NCI-H2107 treated with DMSO at 0.1 percent for 48 hours (cell line): ENCODE data around the gene TPRG1L.
"Not testable (repeated sequence)": the region's sequence is repeated elsewhere in the genome, so short reads cannot be mapped to it uniquely, and the experiment has no call there.

Source experiments
- DNase-seq: peaks from one replicate; lab custom pipeline; 2025; ENCODE audit not compliant: unreplicated experiment; lab: John Stamatoyannopoulos, UW

Gene TPRG1L

DNA sequence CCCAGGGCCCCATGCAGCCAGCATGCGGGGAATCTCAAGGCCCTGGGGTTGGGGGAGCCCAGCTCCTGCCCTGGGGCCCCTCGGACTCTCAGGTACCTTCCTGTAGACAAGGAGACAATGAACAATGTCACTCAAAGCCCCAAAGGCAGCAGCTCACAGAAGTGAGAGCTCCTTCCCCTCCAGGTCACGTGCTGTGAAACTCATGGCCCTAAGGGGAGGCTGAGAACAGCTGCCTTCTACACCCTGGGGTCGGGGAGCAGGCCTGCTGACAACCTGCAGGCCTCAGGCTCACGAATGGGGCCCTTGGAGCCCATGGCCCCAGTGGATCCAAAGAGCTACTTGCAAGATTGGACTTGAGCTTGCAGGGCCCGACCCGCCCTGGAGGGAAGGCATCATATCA, 16.7 kb upstream of the TPRG1L start:
- DNase-seq = no peak

DNA sequence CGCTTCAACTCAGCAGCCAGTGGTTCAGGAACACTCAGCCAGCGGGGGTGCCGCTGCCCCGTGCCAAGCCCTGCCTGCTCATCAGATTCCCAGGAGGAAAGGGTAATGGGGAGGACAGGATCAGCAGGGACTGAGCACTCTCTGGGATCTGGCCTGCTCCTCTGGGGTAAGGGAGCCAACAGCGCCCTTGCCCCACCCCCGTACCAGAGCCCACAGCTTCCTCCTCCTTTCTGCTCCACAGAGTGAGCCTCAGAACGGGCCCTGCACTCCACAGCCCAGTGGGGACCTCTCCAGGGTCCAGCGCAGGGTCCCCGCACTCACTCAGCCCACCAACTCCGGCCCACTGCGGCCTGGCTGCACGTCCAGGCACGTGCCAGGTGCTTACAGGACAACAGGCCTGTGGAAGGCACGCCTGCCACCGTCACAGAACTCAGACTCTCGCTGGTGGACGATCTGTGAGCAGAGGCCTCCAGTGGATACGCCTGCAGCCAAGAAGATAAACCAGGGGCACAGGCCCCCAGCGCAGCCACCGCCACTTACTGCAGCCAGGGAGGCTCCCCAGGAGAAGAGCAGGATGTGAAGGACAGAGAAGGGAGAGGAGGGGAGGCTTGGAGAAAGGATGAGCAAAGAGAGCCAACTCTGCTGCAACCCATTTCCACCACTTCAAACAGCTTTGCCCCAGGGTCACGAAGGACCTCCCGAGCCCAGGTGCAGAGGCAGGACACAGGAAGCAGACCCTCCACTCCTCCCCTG, 15.6 kb upstream of the TPRG1L start:
- no peak for DNase-seq

DNA sequence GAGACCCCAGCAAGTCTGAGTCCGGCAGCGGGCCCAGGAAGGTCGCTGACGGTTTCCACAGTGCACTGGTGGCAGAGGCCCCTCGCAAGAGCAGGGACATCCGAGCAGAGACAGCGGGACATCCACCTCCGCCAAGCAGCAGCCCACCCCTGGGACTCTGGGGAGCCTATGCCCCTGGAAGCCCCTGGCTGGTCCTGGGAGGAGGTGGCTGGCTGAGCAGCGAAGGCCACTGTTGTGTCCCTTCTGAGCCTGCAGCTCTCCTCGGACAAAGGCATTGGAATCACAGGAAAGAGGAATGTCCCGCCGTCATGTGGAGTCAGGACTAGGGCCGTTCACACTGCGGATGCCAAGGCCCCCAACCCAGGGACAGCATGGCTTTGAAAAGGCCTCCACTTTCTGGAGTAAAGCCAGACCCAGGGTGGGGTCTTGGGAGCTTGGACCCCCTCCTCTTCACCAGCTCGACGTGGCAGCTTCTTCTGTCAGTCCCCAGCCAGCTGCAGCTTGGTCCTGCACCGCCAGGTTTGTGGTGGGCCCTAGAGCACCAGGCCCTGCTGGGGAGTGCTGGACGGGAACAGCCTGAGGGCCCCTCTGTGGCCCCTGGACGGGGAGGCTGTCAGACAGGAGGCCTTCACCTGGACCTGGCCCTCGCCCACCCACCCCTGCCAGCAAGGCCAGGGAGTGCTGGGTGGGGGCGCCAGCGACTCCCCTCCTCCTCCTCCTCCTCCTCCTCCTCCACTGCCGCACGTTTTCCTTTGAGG, 14.9 kb upstream of the TPRG1L start:
- DNase-seq = no peak

DNA sequence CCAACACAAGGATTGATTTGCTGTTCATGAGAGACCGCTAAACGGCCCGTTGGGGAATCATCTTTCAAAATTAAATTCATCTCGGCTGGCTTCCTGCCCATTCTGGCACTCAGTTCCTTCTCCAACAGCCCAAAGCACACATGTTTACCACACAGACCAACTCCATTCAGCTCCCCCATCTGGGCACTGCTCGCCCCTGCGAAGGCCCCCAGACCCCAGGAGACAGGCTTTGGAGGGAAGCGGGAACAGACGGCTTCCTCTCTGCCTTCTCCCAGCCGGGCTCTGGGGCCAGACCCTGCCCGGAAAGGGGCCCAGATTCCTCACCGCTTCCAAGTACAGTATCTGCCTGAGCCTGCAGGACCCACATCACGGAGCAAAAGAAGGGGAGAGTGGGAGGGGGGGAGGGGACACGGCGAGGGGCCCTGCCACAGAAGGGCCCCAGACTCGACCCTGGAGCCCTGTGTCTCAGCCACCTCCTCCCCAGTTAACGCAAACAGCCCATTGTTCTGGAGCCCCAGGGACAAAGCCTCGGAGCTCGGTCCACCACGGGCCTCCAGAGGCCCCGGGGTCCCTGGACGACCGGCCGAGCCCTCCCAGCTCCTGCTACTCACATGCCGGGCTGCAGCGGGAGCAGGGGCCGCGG, 14.2 kb upstream of the TPRG1L start:
- peak; percentile 13 for DNase-seq

DNA sequence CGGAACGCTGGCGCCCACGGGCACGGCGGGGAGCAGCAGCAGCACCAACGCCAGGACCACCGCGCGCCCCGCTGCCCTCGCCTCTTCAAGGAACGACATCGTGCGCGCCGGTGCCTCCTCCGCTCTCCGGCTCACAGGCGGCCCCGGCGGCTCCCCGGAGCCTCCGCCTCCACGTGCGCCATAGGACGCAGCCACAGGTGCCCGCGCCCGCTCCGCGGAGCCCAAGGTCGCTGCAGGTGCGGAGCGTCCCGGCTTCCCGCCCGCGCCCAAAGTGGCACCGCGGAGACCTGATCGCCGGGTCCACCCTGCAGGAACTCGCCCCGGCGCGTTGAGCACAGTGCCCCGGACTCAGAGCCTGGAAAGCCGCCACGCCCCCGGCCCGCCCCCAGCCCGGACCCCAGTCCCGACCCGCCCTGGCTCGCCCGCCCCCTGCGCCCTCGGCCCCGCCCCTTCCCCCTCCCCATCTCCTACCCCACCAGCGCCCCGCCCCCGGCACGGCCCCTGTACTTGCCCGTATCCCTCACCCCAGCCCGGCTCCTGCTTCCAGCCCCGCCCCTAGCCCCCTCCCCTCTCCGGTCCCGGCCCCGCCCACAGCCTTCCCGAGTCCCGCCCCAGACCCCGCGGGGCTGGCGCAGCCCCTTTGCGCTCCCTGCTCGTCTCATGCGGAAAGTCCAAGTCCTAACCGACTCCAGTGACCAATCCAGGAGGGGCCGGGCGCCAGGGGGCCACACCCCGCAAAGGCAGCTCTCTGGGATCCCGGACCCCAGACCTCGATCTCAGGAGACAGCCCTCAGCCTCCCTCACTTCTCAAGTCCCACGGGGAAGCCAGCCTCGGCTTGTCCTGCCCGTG, 13.4 kb upstream of the TPRG1L start, which contains the start of gene MEGF6:
Gene MEGF6, minus strand, starts transcription at position 339 of the 850 bp plus-strand sequence. Its CDS starts 240 bp downstream, at position 99.
- no peak for DNase-seq

DNA sequence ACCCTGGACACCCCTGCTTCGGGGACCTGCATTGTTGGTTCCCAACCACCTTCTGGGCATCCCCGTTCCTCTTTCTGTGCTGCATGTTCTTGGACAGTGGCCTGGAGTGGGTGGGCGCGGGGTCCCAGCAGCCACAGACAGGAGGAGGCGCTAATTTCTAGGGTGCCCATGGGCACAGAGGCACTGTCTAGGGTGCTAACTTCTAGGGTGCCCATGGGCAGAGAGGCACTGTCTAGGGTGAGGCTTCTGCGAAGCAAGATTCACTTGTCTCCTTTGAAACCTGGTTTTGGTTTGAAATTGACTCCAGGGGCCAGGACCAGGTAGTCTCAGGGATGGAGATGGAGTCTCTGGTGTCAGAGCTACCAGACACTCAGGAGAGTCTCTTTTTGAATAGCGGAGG, 12.7 kb upstream of the TPRG1L start:
- no peak for DNase-seq

DNA sequence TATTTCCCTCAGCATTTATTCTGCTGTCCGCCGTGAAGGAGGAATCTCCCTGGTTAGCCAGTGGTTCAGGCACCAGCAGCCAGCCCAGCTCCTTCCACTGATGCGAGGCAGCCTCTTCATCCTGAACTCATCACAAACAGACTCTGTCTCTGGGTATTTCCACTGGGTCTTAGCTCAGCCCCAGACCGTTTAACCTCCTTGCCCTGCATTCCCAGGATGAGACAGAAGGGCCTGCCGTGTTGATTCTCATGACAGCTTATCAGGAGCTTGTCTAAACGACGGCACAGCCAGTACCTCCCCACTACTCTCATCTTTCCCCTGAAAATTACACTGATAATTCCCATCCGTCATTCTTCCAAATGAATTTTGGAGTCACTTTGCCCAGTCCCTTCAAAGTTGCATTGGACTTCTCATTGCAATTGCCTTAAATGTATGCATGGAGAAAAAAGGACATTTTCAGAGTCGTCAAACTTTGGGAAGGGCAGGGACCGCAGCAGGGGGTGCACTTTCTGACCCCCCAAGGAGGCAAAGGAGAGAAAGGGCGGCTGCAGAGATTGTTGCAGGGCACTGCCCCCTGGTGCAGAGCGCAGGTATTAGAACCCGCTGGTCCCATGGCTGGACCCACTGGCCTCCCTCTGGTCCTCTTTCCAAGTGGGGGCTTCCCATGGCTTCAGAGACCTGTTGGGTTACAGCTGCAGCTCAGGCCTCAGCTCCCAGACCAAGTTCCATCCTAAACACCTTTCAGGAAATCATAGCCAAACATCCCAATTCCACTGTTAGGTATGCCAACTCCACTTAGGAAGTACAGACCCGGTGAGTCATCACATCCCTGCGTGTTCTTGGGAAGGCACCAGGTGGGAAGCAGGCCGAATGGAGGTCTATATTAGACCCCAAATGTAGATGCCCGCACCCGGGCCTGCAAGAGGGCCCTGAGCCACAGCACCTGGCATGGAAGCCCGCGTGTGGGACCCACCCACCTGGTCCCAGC, 9.8 kb upstream of the TPRG1L start:
- DNase-seq = no peak

DNA sequence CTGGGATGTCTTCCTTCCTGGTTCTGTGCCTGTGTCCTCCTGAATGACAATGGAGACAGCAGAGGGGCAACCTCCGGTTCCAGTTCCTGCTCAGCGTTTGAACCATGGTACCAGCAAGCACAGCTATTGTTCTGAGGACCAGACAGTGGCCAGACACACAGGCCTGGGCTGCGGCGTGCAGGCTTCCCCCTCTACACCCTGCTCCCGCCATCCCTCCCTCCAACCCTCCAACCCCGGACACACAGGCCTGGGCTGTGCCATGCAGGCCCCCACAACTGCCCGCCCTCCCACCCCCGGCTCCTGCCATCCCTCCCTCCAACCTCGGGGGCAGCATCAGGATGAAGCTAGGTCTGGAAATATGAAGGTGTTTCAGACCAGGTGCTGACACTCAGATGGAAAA, 8.0 kb upstream of the TPRG1L start:
- DNase-seq = no peak

DNA sequence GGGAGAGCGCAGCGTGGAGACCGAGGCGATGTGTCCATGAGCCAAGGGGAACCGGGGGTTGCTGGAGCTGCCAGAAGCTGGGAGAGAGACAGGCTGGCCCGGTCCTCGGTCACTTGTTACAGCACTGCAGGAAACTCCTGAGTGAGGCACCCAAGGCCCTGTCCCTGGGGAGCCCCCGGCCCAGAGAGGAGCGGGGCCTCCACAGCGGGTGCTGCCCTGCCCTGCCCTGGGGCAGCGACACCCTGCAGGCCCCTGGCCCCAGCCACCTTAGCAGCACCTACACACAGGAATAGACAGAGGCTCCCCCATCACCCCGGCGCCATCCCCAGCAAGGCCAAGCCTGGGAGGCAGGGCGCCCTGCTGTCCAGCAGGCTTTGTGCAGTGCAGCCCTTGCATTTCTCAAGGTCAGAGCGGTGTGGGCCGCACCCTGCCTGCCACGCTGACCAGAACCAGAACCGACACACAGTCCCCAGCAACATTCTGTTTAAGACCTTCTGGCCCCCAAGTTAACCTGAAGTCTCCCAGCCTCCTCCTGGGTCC, 6.9 kb upstream of the TPRG1L start:
- no peak for DNase-seq

DNA sequence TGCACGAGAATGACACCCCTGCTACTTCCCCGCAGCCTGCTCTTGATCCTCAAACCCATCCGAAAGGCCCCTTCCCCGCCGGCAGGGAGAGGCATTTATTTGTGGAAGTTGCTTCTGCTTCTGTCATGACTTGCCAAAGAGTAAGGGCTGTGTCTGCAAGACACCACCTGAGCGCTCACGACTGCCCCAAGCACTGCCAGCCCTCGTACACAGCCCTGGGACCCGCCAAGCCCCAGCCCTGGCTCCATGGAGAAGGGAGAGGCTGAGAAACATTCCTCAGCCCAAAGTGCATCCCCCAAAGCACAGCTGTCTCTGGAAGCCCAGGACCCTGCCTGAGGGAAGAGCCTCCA, 6.3 kb upstream of the TPRG1L start:
- DNase-seq = no peak

DNA sequence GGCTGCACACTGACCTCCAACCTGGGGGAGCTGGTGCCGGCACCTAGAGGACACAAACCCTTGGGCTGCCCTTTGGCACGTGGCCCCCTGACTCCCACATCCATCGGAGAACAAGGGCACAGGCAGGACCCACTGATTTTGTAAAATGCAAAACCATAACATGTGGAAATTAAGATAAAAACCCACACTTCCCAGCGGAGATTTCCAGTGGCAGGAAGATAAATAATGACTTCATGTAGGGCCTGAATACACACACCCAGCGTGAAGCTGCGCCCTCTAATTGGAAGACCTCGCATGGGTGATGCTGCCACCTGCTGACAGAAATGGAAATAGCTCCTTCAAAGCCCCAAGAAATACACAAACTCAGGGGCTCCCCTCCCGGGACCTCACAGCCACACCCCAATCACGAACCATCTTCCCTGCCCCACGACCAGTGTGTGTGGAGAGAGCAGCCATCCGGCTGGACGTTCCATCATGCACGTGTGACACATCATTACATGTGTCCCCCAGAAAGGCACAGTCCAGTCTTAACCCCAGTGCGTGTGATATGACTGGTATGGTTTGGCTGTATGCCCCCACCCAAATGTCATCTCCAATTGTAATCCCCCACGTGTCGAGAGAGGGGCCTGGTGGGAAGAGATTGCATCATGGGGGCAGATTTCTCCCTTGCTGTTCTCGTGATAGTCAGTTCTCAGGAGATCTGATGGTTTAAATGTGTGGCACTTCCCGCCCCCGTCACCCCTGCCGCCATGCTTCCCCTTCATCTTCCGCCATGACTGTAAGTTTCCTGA, 5.7 kb upstream of the TPRG1L start:
- DNase-seq = no peak

DNA sequence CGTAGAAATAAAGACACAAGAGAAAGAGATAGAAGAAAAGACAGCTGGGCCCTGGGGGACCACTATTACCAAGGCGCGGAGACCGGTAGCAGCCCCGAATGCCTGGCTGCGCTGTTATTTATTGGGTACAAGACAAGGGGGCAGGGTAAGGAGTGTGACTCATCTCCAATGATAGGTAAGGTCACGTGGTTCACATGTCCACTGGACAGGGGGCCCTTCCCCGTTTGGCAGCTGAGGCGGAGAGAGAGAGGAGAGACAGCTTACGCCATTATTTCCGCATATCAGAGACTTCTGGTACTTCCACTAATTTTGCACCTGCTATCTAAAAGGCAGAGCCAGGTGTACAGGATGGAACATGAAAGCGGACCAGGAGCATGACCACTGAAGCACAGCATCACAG, 4.1 kb upstream of the TPRG1L start:
- no peak for DNase-seq

DNA sequence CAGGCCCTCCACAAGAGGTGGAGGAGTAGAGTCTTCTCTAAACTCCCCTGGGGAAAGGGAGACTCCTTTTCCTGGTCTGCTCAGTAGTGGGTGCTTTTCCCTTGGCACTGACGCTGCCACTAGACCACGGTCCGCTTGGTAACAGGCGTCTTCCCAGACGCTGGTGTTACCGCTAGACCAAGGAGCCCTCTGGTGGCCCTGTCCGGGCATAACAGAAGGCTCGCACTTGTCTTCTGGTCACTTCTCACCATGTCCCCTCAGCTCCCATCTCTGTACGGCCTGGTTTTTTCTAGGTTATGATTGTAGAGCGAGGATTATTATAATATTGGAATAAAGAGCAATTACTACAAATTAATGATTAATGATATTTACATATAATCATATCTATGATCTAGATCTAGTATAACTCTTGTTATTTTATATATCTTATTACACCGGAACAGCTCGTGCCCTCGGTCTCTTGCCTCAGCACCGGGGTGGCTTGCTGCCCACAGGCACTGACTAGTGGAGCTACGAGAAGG, 3.6 kb upstream of the TPRG1L start:
- DNase-seq = not testable (repeated sequence)

DNA sequence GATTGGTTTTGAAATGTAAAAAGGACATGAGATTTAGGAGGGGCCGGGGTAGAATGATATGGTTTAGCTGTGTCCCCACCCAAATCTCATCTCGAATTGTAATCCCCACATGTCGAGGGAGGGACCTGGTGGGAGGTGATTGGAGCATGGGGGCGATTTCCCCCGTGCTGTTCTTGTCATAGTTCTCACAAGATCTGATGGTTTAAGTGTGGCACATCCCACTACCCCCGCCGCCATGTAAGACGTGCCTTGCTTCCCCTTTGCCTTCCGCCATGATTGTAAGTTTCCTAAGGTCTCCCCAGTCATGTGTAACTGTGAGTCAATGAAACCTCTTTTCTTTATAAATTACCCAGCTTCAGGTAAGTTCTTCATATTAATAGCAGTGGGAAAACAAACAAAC, 2.7 kb upstream of the TPRG1L start:
- not testable (repeated sequence) for DNase-seq

DNA sequence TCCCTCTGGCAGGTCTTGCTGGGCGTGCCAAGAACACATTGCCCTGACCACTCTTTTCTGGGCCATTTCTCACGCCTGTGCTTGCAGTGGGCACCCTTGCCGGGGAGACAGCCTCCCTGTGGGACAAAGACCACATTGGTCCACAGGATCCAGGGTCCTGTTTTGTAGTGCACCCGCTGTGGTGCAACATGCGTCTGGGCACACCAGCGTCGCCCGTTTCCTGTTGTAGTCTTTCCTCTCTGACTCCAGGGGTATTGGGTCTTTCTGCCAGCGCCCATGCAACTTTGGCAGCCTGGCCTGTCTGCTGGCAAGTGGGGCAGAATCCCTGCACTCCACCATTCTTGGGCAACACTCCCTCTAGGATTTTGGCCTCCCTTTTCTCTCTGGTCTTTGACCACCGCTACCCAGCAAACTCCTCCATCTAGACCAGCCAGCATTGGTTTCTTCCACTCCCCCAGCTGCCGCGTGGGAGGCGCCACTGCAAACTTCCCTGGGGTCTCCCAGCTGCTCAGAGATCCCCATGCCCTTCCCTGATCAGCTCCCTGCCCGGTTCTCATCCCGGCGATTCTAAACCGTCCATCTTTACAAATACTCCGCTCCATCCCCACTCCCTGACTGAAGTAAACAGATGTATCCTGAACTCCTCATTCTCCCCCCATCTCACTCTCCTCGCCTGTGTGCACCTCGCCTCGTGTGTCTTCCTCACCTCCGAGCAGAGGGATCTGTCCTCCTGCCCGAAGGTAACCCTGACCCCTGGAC, 1.2 kb upstream of the TPRG1L start:
- no peak for DNase-seq

DNA sequence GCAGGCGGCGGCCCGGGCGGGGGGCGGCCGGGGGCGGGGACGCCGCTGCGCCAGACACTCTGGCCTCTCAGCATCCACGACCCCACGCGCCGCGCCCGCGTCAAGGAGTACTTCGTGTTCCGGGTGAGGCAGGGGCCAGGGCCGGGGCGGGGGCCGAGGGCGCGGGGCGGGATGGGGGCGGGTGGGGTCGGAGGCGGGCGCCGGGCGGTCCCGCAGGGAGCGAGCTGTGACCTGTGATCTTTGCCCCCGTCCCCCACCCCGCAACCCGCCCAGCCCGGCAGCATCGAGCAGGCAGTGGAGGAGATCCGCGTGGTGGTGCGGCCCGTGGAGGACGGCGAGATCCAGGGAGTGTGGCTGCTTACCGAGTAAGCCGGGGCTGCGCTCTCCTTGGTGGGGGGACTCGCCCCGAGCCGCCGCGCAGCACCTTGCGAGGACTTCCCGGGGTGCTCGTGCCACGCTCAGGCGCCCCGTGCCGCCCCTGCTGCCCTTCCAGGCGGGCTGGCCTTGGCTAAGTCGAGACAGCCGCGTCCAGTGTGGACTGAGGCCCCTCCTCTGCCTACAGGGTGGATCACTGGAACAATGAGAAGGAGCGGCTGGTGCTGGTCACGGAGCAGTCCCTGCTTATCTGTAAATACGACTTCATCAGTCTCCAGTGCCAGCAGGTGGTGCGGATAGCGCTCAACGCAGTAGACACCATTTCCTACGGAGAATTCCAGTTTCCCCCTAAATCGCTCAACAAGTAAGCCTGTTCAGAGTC, 514 bp downstream of the TPRG1L start:
- DNase-seq = no peak

DNA sequence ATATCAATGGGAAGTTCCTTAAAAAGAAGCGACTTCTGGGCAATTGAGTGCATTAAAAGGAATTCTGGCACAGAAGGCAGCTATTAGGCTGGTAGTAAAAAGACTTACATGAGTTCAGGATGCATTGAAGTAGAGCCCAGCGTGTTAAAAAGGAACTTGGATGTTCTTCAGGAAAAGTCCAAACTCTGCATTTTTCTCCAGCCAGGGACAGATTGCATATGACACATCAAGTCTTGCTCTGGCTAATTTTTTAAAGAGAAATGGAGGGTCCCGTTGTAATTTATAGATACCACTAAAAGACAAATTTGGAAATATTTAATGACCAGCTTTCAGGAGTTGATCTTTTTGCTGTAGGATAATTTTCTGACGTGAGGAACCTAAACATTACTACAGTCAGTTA, 1.2 kb downstream of the TPRG1L start:
- DNase-seq = no peak
